GM19099 (cell line): Measurements from ENCODE around the gene TMEM190.

Source experiments
- POLR2A ChIP-seq: IDR thresholded peaks from 3 replicates; pipeline ENCODE4 v1.6.1; 2011; ENCODE audit warnings: low read depth; ENCODE audit not compliant: insufficient read length; ENCODE audit errors: extremely low read depth

Gene TMEM190

GRCh38 chr19:55362990-55363716 lies 13.5 kb upstream of the TMEM190 start, which contains the start of gene GARIN5B:
Gene GARIN5B (minus strand): TSS chr19:55363260. CDS start chr19:55363066, 194 bp downstream.
- TF ChIP-seq POLR2A, result no peak

- no peak for TF ChIP-seq POLR2A
Measured at GRCh38 chr19:55365245-55365644, 11.4 kb upstream of the TMEM190 start.

GRCh38 chr19:55365964-55366363 lies 10.7 kb upstream of the TMEM190 start:
- no peak for TF ChIP-seq POLR2A

- TF ChIP-seq POLR2A, result no peak
Measured at GRCh38 chr19:55366790-55367189, 9.8 kb upstream of the TMEM190 start.

- no peak for TF ChIP-seq POLR2A
Measured at GRCh38 chr19:55368106-55368505, 8.5 kb upstream of the TMEM190 start.

GRCh38 chr19:55368701-55369563 lies 7.7 kb upstream of the TMEM190 start:
- no peak for TF ChIP-seq POLR2A

GRCh38 chr19:55369653-55370304 lies 6.8 kb upstream of the TMEM190 start:
- TF ChIP-seq POLR2A, result no peak

GRCh38 chr19:55370305-55370988 lies 6.2 kb upstream of the TMEM190 start, which contains the start of gene IL11:
Gene IL11 (minus strand): TSS chr19:55370463. CDS start chr19:55370310, 153 bp downstream.
- TF ChIP-seq POLR2A, result no peak

GRCh38 chr19:55372316-55373081 lies 4.1 kb upstream of the TMEM190 start:
- TF ChIP-seq POLR2A, result no peak

GRCh38 chr19:55373306-55373992 lies 3.2 kb upstream of the TMEM190 start:
- no peak for TF ChIP-seq POLR2A

GRCh38 chr19:55373993-55374757 lies 2.5 kb upstream of the TMEM190 start:
- TF ChIP-seq POLR2A, result no peak

GRCh38 chr19:55377356-55378131 lies 918 bp downstream of the TMEM190 start:
- TF ChIP-seq POLR2A, result no peak

- no peak for TF ChIP-seq POLR2A
Measured at GRCh38 chr19:55379174-55379573, 2.5 kb downstream of the TMEM190 start.

- TF ChIP-seq POLR2A, result no peak
Measured at GRCh38 chr19:55382013-55382412, 5.4 kb downstream of the TMEM190 start.
